Esophagus squamous epithelium (tissue), 5 donors: Measurements from ENCODE around the gene LRRC47. TPM values are rescaled to one million over a fixed set of nuclear protein-coding genes. Genes with fewer than 3 reads are reported as not detected.
A peak's percentile ranks its signal among the peaks of the same experiment; 100 is the strongest.

Experiments used
- DNase-seq: peaks from one replicate; lab custom pipeline; 2025; lab: John Stamatoyannopoulos, UW
- H3K27ac ChIP-seq, 4 donors: fragments of 200-600 bp; sonication (generic); one replicate each; pipeline ENCODE4 v1.5.1; 2016 to 2019; ENCODE audit warnings: mild to moderate bottlenecking in 1 of 4
- H3K27me3 ChIP-seq, 4 donors: fragments of 200-600 bp; sonication (generic); 1 replicate in 3 of 4; 2 replicates in 1 of 4; pipeline versions ENCODE4 v1.5.1 to v1.6.0; 2017 to 2021; ENCODE audit warnings: antibody characterized with exemption in 1 of 4
- H3K36me3 ChIP-seq, 3 donors: fragments of 200-600 bp; sonication (generic); one replicate each; pipeline ENCODE4 v1.5.1; 2016 to 2019
- H3K4me1 ChIP-seq, 3 donors: fragments of 200-600 bp; sonication (generic); one replicate each; pipeline ENCODE4 v1.5.1; 2017 to 2019
- H3K4me3 ChIP-seq, 4 donors: fragments of 200-600 bp; sonication (generic); 1 replicate in 3 of 4; 2 replicates in 1 of 4; pipeline ENCODE4 v1.5.1; 2016 to 2019; ENCODE audit warnings: mild to moderate bottlenecking in 2 of 4, moderate library complexity in 1 of 4
- H3K9me3 ChIP-seq, 3 donors: fragments of 200-600 bp; sonication (generic); one replicate each; pipeline ENCODE4 v1.5.1; 2016 to 2019
- POLR2A ChIP-seq, 4 donors: fragments of 450-650 bp; IDR thresholded peaks; one replicate each; pipeline ENCODE4 v1.6.1; 2017; ENCODE audit warnings: antibody characterized with exemption in 4 of 4, mild to moderate bottlenecking in 4 of 4, moderate library complexity in 3 of 4
- WGBS, 2 donors: methylation state at CpG; one replicate each; pipeline ENCODE4 v1.1.5; 2018; 5-methylcytosine and 5-hydroxymethylcytosine counted together
- intact Hi-C: fragments of 100-400 bp; cut with DNase I; formaldehyde crosslinking; loops from one replicate; pipeline ENCODE4 v1.15.0; 2022
- total RNA-seq, 4 donors: library from RNA; depleted of rRNA; stranded (reverse); fragments of >200 nt; gene quantifications; one replicate each; pipeline ENCODE4 v1.1.0, GENCODE V29; 2016
- TF ChIP-seq, protein P1 (sequence below), 6 experiments: fragments of 450-650 bp in 4 of 6; fragments of 200-600 bp in 2 of 6; sonication (generic) in 2 of 6; IDR thresholded peaks; one replicate each; pipeline ENCODE4 v1.5.1; 2016 to 2019; ENCODE audit warnings: antibody characterized with exemption in 6 of 6, mild to moderate bottlenecking in 4 of 6, moderate library complexity in 4 of 6
- donor health status: DM: yes; HTN: yes; CAD: no.

Gene LRRC47
- total RNA-seq, 4 donors from 2014 or later, result 23.5 to 32.6 (median 25.5) TPM

DNA sequence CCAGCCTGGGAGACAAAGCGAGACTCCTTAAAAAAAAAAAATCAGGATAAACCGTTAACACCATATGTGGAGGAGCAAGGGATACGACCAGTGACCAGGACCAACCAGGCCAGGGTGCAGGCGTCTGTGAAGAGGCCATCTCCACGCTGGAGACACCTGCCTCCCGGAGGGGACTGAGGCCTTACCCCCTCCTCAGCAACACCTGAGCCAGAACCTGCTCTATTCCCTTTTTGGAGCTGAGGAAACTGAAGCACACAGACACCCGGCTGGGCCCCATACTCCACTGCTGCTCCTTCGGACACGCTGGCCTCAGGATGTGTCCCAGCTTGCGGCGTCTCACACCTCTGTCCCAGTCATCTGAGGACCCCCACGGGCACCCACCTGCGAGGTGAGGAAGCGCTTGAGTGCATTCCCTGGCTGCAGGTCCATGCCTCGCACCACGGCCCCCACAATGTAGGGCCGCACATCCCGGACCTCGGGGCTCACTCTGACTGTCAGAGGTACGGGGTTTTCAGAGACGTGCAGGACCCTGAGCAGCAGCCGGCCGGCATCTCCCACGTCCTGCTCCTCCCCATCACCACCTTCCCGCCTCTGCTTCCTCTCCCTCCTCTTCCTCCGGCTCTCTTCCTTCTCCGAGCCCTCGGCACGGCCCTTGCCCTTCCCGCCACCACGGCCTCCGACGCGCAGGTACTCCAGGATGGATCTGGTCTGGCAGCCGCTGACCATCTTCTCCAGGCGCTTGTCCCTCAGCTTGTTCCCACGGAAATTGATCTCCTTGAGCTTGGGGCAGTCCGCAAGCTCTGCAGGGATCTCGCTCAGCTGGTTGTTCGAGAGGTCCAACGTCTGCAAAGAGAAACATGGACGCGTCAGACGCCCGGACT is 9.6 kb downstream of the LRRC47 start:
- intact Hi-C loops, result no loop called here
- 96% methylated on average over 36 to 37 of the region's 45 CpGs for WGBS, 2 donors
- H3K27ac ChIP-seq, result no peak overlapping the region
- H3K4me3 ChIP-seq, result no peak overlapping the region
- peaks cover 0 to 29% (median 3%) of the 10 kb centered on the region in 3 donors for H3K4me1 ChIP-seq
- H3K27me3 ChIP-seq, result no peaks in the 10 kb centered on the region
- peaks cover 23 to 100% (median 59%) of the 10 kb centered on the region in 3 donors for H3K36me3 ChIP-seq
- TF ChIP-seq, protein P1, sequence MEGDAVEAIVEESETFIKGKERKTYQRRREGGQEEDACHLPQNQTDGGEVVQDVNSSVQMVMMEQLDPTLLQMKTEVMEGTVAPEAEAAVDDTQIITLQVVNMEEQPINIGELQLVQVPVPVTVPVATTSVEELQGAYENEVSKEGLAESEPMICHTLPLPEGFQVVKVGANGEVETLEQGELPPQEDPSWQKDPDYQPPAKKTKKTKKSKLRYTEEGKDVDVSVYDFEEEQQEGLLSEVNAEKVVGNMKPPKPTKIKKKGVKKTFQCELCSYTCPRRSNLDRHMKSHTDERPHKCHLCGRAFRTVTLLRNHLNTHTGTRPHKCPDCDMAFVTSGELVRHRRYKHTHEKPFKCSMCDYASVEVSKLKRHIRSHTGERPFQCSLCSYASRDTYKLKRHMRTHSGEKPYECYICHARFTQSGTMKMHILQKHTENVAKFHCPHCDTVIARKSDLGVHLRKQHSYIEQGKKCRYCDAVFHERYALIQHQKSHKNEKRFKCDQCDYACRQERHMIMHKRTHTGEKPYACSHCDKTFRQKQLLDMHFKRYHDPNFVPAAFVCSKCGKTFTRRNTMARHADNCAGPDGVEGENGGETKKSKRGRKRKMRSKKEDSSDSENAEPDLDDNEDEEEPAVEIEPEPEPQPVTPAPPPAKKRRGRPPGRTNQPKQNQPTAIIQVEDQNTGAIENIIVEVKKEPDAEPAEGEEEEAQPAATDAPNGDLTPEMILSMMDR (IDR thresholded peaks at IDR 0.05), result no peak
- DNase-seq, result no peak
- no peaks in the 10 kb centered on the region for H3K9me3 ChIP-seq

DNA sequence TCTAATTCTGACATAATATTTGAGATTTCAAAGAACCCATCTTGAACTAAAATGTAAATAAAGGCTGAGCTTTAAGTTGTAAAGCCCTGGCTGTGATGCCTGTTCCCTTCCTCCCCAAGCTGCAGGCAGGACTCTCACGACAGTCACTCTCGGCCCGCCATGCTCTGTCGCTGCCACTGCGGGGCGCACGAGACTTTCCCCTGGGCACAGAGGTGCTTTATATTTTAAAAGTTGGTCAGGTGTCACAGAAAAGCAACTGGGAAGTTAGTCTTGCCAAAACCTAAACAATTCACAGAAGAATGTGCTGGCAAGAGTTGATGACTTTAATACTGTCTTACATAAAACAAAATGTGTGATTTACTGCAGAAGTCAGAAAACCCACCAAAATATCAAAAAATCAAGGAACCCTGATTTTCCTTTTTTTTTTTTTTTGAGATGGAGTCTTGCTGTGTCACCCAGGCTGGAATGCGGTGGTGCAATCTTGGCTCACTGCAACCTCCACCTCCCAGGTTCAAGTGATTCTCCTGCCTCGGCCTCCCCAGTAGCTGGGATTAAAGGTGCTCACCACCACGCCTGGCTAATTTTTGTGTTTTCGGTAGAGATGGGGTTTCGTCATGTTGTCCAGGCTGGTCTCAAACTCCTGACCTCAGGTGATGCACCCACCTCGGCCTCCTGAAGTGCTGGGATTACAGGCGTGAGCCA is 10.7 kb downstream of the LRRC47 start:
- WGBS, 2 donors, result 71 to 88% methylated on average over 13 of the region's 14 CpGs

DNA sequence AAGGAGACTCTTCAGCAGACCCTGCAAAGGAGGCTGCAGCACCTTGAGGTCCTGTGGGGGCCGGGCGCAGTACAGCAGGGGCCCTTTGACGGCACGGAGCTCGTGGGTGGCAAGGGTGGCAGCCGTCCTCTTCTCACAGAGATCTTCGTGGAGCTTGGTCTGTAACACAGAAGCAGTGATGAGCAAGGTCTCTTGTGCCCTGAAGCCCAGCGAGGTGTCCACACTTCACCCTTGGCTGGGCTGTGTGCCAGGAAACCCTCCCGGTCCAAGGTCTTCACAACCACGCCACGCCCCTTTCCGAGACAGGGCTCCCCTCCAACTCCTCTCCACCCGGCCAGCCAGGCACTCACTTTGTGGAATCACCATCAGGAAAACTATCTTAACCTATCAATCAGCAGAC is 11.3 kb downstream of the LRRC47 start:
- Histone ChIP-seq H3K27ac (no peak overlapping the region), H3K27me3 (no peaks in the 10 kb centered on the region), H3K36me3 (peaks cover 23 to 100% (median 74%) of the 10 kb centered on the region in 3 donors), H3K4me1 (peaks cover 0 to 15% (median 0%) of the 10 kb centered on the region in 3 donors), H3K4me3 (no peak overlapping the region), H3K9me3 (no peaks in the 10 kb centered on the region)
- intact Hi-C loops, result no loop called here
- WGBS, 2 donors, result 77 to 81% methylated on average over 9 to 13 of the region's 13 CpGs
- DNase-seq, result no peak
- TF ChIP-seq, protein P1 (IDR thresholded peaks at IDR 0.05), result no peak
- TF ChIP-seq POLR2A (IDR thresholded peaks at IDR 0.05), result no peak

More for the DNA sequence above, 10.7 kb downstream of the LRRC47 start:
- Histone ChIP-seq H3K36me3 (peaks cover 23 to 100% (median 69%) of the 10 kb centered on the region in 3 donors), H3K27me3 (no peaks in the 10 kb centered on the region), H3K27ac (no peak overlapping the region), H3K9me3 (no peaks in the 10 kb centered on the region), H3K4me3 (no peak overlapping the region), H3K4me1 (peaks cover 0 to 21% (median 0%) of the 10 kb centered on the region in 3 donors)
- TF ChIP-seq POLR2A (IDR thresholded peaks at IDR 0.05), result no peak
- TF ChIP-seq, protein P1 (IDR thresholded peaks at IDR 0.05), result peak in 2 of 6 experiments; percentile 28 to 36
- DNase-seq, result no peak
- intact Hi-C loops, result no loop called here

DNA sequence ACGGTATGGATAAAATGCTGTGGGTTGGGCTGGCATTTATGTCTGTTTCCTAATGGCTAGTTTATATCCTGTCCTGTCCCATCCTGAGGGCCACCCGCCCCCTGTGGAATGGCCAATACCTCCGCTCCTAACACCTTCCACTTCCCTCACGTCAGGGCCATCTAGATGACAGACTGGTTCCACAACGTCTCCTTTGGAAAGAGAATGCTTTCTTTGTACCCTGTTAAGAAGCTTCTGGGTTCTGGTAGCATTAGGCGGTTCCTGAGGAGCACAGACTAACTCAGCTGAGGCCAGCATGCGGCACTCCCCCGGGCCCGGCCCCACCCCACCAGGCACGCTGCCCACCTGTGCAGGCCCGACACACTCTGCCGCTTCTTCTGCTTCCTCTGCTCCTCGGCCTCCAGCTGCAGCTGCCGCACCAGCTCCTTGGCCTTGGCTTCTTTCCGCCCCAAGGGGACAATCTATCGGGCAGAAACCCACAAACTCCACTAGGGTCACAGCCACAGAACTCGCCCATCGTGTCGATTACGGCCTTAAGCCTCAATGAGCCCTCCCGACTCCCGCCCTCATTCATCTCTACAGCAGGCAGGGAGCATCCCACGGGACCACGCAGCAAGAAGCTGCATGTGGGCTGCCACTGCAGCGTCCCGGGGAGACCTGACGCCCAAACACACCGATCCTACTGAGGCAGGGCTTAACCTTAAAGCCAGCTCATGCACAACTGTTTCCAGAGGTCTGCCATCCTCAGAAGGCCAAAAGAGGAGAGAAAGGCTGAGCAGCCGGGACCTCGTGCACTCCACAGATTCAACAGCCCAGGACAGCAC is 12.4 kb downstream of the LRRC47 start:
- TF ChIP-seq POLR2A (IDR thresholded peaks at IDR 0.05), result no peak
- TF ChIP-seq, protein P1 (IDR thresholded peaks at IDR 0.05), result no peak
- no peak overlapping the region for H3K27ac ChIP-seq
- no peak overlapping the region for H3K4me3 ChIP-seq
- no peaks in the 10 kb centered on the region for H3K9me3 ChIP-seq
- WGBS, 2 donors, result 85 to 94% methylated on average over 12 to 24 of the region's 30 CpGs
- H3K4me1 ChIP-seq, result peaks cover 0 to 3% (median 0%) of the 10 kb centered on the region in 3 donors
- no peaks in the 10 kb centered on the region for H3K27me3 ChIP-seq
- peaks cover 23 to 100% (median 74%) of the 10 kb centered on the region in 3 donors for H3K36me3 ChIP-seq
- intact Hi-C loops, result no loop called here
- no peak for DNase-seq
